Sciatic nerve (tissue), 2 donors: ENCODE results near the gene PUM1. TPM values are rescaled to one million over a fixed set of nuclear protein-coding genes. Genes with fewer than 3 reads are reported as not detected.
"Not testable (repeated sequence)": the region's sequence is repeated elsewhere in the genome, so short reads cannot be mapped to it uniquely, and the experiment has no call there.

Source experiments
- ATAC-seq: fragments of 200-7000 bp; cut with Tn5 transposase; one replicate; pipeline ENCODE4 v1.9.1; 2020; ENCODE audit warnings: mild to moderate bottlenecking, moderate library complexity
- DNase-seq: peaks from one replicate; pipeline ENCODE4 v3.0.0-alpha.2; 2020; ENCODE audit warnings: low spot score
- intact Hi-C: fragments of 100-400 bp; cut with DNase I; formaldehyde crosslinking; loops from one replicate; pipeline ENCODE4 v1.14.2; 2022
- total RNA-seq: library from RNA; stranded (reverse); fragmentation: NEBNext Ultra II Directional; extraction: Animal tissue kit (Norgen Biotek cat#: 25700); gene quantifications from one replicate; pipeline ENCODE4 v1.2.1, GENCODE V29; 2021
- donor health status: DM: no; HTN: no; CAD: no.
- donor health status: DM: no; HTN: no; CAD: no.

PUM1 gene
- total RNA-seq, 1 donor from 2014 or later: 144 TPM

DNA sequence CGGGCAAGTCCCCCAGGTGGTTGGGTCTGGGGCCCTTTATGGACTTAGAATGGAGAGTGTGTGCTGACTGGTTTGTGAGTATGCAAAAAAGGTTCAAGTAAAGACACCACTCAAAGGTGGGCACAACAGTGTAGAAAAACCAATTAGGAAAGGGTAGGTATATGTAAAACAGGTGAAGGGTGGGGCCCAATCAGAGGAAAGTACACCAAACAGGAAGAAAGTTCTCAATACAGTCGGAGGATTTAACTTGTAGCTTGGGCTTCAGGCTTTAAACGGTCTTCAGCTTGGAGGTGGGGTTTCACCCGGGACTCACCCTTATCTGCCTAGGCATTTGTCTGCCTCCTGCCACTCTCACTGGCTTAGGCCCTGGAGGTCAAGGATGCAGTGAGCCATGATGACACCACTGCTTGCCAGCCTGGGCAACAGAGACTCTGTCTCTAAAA is 6.8 kb upstream of the PUM1 start:
- no peak for DNase-seq
- intact Hi-C loops: no loop called here
- no peak for ATAC-seq

DNA sequence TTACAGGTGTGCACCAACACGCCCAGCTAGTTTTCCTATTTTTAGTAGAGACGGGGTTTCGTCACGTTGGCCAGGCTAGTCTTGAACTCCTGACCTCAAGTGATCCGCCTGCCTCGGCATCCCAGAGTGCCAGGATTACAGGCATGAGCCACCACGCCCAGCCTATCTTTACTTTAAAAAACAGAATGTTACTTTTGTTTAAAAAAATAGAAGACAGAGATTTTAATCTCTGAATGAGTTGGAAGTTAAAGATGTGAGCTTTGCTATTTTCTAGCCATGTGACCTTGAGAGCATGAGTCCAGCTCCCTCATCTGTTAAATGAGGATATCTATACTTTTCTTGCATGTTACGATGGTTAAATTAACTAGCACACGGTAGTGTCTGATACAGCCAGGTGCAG is 3.9 kb upstream of the PUM1 start:
- ATAC-seq (no peak), DNase-seq (no peak)
- intact Hi-C loops: no loop called here

DNA sequence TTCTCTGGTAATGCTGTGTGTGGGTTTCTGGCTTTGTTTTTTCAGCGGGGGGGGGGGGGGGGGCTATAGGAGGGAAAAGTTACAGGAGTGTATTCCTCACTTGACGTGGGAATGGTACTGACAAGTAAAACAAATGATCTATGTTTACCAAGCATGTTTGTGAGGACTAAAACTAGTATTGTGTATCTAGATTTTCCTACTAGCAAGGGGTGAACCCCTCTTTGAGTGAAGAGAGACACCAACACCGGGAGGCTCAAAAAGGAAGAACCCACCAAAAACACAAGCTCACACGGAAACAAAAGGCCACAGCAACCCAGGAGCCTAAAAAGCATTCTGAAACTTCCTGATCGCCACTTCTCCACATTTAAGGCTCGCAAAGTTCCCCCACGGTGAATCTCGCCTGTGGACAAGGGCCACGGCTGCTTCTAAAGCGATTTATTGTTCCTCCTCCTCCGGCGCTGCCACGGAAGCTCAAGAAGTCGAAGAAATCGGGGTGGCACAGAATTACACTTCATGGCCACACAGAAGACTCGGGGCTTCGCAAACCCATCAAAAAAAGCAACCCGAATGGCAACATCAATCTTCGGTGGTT is 703 bp downstream of the PUM1 start:
- intact Hi-C loops: no loop called here
- DNase-seq: peak; percentile 57
- peak; percentile 23 for ATAC-seq

DNA sequence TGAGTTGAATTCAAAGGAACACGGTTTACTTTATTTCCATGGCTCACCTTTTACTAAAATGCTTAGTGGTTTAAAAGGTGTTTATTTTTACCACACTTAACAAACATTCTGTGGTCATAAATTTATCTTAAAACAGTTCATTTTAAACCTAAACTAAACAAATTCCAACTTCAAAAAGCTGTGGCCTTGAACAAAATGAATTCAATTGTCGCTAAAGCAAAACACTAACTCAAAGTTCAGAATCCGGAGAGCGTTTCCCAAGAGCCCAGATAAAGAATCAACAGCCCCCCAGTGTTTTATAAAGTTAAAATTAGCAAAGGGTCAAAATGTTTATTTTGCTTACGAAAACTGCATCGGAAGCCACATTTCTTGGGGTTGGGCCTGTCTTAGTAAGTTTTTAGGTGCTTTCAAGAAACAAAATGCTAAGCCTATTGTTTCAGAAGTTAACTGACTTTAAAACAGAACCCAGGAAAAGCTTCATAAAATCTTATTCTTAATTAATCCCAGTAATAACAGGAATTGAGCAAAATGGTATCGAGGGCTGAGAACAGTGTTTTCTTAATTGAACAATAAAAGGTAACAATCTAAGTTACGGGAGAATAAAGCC is 1.3 kb downstream of the PUM1 start:
- ATAC-seq: no peak
- DNase-seq: no peak
- intact Hi-C loops: no loop called here

DNA sequence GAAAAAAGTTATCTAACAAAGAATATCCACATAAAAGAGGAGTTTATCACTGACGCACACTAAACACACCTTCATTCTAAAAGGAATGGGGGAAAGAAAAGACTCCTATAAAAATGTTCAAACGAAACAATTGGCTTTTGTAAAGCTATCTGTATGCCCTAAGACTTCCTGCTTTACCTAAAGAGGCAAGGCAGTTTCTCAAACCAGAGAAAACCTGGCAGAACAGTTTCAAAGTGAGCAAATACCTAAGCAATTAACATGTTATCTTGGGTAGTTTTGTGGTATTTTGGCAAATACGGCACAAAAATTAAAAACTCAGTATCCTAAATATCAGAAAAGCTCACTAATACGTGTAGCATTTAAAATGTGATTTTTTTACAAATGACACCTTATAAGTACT is 1.9 kb downstream of the PUM1 start:
- ATAC-seq (no peak), DNase-seq (no peak)
- intact Hi-C loops: no loop called here

DNA sequence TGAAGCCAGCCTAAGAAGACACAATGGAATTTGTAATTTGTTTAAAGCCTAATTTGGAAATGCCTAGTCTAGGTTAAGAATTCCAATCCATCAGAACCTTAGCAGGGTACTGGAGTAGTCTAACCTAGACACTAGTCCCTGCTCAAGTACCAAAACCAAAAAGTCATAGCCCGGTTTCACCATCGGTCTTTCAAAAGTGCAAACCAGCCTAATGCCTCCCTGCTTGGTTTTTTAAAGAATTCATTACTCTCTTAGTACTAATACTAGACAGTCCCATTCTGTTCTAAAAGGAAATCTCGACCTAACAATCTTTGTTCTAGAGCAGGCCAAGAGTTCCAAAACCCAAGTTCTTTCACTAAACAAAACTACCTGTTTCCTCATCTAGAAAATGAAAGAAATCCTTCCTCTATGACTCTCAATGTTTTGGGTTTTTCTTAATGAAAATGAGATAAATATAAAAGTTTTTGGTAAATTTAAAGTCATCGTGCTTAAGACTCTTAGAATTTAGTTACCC is 2.6 kb downstream of the PUM1 start:
- ATAC-seq (no peak), DNase-seq (no peak)
- intact Hi-C loops: no loop called here

DNA sequence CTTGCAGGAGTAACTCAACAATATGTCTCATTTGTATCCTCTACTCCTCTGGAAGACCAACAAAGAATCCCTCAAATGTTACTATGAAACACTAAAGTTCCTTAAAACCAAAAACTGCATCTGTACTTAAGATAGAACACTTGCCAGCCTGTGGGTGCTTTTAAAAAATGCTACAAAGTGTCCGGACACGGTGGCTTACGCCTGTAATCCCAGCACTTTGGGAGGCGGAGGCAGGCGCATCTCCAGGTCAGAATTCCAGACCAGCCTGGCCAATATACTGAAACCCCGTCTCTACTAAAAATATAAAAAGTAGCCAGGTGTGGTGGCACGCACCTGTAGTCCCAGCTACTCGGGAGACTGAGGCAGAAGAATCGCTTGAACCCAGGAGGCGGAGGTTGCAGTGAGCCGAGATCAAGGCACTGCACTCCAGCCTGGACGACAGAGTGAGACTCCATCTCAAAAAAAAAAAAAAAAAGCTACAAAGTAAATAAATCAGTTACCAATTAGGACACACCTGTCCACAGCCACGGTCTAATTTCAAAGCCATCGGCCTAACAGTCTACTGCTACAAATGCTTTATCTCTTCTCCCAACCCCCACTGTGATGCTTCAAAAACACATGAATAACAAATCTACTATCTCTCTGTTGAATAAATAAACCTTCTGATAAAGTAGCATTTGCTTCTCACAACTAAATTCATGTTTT is 3.2 kb downstream of the PUM1 start:
- DNase-seq: peak; percentile 10
- intact Hi-C loops, ATAC-seq: not testable (repeated sequence)

DNA sequence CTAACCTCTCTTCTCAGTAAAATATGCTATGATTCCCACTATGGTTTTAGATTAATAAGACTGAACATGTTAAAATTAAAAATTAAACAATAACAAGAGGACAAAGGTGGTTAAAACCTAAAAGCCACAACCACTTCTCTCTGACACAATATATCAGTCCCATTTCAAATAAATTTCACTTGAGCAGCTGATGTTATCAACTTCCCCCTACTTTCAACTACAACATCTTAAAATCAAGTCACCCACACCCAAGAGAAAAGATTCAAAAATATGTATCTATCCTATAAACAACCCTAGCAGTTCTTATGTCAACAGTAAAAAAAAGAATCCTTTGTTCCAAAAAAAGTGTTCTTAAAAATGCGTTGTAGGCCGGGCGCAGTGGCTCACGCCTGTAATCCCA is 7.5 kb downstream of the PUM1 start:
- intact Hi-C loops: no loop called here
- no peak for ATAC-seq
- DNase-seq: no peak

DNA sequence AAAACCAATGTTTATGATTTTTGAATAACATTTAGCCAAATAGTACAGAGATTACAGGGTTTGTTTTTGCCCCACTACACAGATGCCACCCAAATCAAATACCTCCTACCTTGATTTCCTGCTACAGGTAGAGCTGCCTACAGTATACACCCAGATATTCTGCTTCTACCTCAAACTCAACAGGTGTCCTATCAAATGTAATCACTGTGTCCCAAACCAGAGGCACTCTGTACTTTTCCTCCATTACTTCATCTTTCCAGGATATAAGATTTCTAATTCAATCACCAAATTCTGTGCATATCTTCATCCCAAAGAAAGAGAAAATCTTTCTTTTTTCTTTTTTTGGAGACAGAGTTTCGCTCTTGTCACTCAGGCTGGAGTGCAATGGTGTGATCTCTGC is 9.6 kb downstream of the PUM1 start:
- ATAC-seq: no peak
- intact Hi-C loops: no loop called here
- DNase-seq: no peak

DNA sequence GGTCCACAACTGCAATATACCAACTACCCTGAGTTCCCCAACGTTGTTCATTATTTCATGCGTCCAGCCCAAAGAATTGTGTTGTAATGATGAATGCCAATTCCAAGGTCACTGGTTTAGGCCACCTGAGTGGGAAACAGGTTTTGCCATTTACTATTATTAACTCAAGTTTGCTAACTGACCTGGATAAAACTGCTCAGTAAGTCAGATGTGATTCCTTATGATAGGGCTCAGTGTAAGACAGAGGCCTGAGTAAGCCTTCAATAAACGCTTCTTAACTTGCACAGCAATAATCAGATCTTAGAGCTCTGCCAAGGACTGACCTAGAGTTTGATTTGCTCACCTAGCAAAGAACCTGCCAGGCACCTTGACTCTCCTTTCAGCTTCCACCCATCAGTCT is 10.0 kb downstream of the PUM1 start:
- no peak for DNase-seq
- intact Hi-C loops: no loop called here
- no peak for ATAC-seq

DNA sequence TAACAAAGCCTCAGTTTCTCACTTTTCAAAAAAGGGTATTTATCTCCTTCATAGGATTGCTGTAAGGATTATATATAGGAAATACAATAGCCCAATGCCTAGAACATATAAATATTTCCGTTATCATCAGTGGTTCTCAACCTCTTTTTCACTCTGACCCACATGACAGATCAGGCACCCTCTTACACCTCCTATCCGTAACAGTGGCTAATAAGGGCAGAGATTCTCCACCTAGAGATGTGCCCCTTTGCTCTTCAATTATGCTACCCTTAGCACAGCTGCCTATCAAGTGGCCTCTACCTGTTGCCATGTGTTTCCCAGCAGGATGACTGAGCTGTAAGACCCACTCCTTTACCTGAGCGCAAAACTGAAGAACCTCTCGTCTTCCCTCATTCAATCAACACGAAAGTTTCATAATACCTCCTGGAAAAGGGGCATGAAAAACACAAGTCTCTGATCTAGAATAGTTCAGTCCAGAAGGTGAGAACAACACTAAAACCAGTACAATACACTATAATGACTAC is 10.5 kb downstream of the PUM1 start:
- intact Hi-C loops: no loop called here
- no peak for ATAC-seq
- no peak for DNase-seq

DNA sequence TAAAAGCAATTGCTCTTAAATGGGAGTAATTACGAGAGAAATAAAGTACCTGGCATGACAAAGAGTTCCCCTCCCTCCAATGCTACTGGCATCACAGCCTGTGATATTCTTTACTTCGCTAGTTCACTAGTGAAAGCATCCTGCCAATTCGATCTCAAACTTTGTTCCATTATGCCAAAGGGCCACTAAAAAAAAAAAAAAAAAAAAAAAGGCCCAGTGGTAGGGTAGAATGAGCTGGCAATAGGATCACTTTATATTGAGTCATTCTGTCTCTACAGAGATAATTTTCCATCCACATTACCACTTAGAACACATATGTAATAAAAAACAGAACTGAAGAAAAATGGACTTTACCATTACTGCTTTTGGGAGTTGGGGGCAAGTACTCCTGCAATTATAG is 11.2 kb downstream of the PUM1 start:
- intact Hi-C loops: no loop called here
- ATAC-seq: no peak
- no peak for DNase-seq

DNA sequence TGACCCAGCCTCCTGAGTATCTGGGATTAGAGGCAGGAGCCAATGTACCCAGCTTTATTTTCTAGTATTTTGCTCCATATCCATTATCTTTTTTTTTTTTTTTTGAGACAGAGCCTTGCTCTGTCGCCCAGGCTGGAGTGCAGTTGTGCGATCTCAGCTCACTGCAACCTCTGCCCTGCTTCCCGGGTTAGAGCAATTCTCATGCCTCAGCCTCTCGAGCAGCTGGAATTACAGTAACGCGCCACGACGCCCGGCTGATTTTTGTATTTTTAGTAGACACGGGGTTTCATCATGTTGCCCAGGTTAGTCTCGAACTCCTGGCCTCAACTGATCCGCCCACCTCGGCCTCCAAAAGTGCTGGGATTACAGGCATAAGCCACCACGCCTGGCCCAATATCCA is 12.9 kb downstream of the PUM1 start:
- ATAC-seq: peak; percentile 76
- intact Hi-C loops, DNase-seq: not testable (repeated sequence)

DNA sequence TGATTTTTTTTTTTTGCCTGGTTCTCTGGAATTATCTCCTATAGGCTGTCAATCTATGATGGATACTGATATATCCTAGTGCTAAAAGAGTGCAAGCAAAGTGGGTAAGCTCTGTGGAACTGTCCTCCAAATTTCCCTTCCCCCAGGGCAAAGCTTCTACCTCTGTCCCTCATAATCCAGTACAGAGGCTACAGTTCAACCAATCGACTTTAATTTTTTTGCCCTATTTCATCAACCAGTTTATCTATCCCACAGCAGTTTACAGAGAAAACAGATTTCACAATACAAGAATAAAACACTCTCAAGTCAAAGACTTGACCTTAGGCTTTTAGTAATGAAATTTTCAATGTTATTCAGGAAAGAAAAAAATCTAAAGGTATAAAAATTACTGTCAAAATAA is 13.9 kb downstream of the PUM1 start:
- intact Hi-C loops: no loop called here
- DNase-seq: no peak
- peak; percentile 72 for ATAC-seq

DNA sequence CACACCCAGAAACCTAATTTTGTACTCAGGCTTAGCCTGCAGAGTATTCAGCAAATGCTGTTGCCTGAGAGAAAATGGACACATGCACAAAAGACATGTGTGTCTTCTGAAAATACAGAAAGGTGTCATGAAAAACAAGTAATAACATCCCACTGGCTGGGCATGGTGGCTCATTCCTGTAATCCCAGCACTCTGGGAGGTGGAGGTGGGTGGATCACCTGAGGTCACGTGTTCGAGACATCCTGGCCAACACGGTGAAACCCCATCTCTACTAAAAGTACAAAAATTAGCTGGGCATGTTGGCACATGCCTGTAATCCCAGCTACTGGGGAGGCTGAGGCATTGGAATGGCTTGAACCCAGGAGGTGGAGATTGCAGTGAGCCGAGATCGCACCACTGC is 18.0 kb downstream of the PUM1 start:
- DNase-seq, intact Hi-C loops, ATAC-seq: not testable (repeated sequence)

DNA sequence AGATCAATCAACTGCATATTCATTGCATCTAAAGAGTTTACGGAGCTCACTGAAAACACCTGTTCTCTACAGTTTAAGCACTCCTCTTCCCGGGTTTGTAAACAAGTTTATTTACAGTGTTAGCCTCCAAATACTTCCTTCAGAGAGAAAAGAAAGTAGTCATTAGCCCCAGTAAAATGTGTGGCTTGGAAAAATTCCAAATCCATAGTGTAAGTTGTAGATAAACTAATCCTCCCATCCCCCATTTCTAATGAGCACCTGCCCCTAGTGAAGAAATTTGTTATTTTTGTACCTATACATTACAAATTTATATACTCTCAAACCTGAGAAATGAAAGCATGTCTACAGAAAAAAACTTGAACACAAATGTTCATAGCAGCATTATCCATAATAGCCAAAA is 21.9 kb downstream of the PUM1 start:
- intact Hi-C loops: no loop called here
- DNase-seq (no peak), ATAC-seq (no peak)

DNA sequence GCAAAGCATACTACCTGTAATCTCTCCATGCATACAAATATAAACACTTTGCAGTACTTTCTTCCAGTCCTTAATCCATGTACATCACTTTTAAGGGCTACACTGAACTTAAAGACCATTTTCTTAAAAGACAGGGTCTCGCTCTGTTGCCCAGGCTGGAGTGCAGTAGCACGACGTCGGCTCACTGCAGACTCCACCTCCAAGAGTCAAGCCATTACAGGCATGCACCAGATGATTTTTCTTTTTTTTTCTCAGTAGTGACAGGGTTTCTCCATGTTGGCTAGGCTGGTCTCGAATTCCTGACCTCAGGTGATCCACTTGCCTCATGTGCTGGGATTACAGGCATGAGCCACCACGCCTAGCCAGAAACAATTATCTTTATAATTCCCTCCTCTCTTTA is 22.9 kb downstream of the PUM1 start:
- intact Hi-C loops: no loop called here

DNA sequence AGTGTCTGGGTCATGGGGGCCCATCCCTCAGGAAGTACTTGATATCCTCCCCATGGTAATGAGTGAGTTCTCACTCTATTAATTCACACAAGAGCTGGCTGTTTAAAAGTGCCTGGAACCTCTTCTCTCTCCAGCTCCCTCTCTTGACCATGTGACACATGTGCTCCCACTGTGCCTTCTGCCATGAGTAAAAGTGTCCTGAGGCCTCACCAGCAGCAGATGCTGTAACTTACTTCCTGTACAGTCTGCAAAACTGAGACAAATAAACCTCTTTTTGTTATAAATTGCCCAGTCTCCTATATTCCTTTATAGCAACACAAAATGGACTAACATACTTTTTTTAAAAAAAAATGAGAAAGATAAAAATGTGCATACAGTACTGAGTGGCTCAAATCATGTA is 24.0 kb downstream of the PUM1 start:
- ATAC-seq (no peak), DNase-seq (no peak)
- intact Hi-C loops: no loop called here

More for the DNA sequence above, 22.9 kb downstream of the PUM1 start:
- no peak for ATAC-seq
- DNase-seq: no peak

DNA sequence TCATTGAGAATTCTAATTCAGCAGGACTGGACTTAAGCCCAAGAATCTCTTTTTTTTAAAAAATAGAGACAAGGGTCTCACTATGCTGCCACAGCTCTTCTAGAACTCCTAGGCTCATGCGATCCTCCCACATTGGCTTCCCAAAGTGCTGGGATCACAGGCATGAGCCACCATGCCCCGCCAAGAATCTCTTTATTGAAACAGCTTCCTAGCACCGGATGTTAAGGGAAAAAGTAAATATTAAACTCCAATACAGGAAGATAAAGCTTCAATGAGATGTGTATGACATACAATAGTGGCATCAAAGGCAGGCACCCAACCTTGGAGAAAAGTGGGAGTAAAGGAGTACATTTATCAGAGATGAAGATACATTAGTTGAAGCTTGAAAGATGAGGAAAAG is 25.5 kb downstream of the PUM1 start:
- intact Hi-C loops: no loop called here
- no peak for DNase-seq
- ATAC-seq: no peak

DNA sequence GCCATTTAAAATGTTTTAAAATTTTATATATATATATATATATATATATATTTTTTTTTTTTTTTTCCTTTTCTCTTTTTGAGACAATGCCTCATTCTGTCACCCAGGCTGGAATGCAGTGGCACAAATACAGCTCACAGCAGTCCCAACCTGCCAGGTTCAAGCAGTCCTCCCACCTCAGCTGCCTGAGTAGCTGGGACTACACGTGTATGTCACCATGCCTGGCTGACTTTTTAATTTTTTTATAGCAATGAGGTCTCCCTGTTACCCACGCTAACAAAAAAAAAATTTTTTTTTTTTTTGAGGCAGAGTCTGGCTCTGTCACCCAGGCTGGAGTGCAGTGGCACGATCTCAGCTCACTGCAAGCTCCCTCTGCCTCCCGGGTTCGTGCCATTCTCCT is 26.6 kb downstream of the PUM1 start:
- intact Hi-C loops, DNase-seq, ATAC-seq: not testable (repeated sequence)
